ENCODE data around the gene BAIAP2. TPM values are rescaled to one million over a fixed set of nuclear protein-coding genes. Genes with fewer than 3 reads are reported as not detected.

BAIAP2 gene
- total RNA-seq, 1 donor from 2014 or later, result 37.6 TPM

DNA sequence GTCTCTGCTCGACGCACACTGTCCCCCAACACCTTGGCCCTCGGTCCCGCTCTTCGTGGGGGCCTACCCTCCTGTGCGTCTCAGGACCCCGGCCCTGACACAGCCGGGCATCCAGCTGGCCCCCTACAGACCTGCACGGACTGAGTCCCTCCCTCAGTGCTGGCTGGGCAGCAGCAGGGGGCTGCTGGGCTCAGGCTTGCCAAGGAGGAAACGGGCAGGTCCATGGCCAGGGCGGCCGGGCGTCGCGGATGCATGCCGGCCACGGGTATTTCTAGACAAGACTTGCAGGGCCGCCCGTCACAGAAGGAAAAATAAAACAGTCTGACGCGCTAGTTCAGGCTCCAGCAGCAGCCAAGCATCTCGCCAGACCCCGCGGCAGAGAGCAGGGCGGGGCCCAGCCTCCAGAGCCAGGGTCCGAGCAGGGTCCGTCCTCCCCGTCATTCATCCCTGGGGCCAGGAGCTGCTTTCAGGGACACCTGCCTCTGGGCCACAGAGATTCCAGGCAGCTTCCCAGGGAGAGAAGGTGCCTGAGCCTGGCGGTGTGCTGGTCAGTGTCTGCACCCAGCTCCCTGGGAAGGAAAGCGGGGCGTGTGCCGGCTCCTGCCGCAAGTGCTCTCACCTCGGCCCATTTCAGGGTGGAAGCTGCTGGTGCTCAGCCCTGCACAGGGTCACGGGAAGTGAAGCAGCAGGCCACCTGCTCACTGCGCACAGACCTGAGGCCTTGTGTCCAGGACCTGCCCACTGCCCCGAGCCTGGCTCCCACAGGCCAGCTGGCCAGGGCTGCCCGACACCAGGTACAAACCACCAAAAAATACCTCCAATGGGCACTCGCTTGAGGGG, 123.1 kb downstream of the BAIAP2 start:
- Mint-ChIP-seq H3K27ac (no peak overlapping the region), H3K9me3 (ENCODE audit: low read depth) (no peaks in the 10 kb centered on the region), H3K4me3 (ENCODE audit: low read depth) (no peak overlapping the region), H3K27me3 (no peaks in the 10 kb centered on the region), H3K36me3 (ENCODE audit: insufficient read depth) (no peaks in the 10 kb centered on the region), H3K4me1 (ENCODE audit: low read depth) (no peaks in the 10 kb centered on the region)
- TF ChIP-seq, protein P1, sequence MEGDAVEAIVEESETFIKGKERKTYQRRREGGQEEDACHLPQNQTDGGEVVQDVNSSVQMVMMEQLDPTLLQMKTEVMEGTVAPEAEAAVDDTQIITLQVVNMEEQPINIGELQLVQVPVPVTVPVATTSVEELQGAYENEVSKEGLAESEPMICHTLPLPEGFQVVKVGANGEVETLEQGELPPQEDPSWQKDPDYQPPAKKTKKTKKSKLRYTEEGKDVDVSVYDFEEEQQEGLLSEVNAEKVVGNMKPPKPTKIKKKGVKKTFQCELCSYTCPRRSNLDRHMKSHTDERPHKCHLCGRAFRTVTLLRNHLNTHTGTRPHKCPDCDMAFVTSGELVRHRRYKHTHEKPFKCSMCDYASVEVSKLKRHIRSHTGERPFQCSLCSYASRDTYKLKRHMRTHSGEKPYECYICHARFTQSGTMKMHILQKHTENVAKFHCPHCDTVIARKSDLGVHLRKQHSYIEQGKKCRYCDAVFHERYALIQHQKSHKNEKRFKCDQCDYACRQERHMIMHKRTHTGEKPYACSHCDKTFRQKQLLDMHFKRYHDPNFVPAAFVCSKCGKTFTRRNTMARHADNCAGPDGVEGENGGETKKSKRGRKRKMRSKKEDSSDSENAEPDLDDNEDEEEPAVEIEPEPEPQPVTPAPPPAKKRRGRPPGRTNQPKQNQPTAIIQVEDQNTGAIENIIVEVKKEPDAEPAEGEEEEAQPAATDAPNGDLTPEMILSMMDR (IDR thresholded peaks at IDR 0.05; ENCODE audit: unreplicated experiment), result no peak
- no peak for DNase-seq (ENCODE audit: low spot score, unreplicated experiment)

DNA sequence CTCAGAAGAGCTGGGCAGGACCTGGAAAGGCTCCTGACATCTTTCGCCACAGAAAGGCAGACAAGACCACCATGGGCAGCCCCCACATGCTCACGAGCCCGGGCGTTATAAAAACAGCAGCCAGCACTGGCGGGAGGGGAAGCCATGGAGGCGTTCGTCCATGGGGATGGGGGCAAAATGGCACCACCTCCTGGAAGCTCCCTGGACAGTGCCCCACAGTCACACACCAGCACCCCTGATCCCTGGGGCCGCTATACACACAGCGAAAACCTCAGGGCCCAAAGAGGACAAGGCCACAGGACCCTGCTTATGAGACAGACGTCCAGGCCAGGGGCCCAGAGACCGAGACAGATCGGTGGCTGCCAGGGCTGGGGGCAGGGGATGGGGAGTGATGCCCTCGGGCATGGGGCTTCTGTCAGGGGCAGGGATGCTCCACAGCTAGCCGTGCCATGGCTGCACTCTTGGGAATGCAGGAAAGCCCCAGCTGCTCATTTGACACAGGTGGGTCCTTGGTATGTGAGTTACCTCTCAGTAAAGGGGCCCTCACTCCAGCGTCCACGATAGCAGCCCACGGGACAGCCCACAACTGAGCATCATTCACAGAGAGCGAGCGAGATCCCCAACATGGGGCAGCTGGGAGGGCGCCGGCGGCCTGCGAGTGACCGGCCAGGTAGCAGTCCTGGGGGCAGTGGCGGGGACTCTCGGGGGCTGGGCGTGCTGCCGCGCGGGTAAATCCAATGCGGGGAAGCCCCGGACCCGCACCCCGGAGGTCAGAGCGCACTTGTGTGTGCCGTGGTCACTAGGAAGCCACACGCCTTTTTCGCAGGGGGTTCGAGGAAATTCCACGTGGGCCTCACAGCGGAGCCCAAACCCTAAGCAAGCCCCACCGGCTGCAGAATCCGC, 124.0 kb downstream of the BAIAP2 start:
- no peak overlapping the region for H3K27ac Mint-ChIP-seq

DNA sequence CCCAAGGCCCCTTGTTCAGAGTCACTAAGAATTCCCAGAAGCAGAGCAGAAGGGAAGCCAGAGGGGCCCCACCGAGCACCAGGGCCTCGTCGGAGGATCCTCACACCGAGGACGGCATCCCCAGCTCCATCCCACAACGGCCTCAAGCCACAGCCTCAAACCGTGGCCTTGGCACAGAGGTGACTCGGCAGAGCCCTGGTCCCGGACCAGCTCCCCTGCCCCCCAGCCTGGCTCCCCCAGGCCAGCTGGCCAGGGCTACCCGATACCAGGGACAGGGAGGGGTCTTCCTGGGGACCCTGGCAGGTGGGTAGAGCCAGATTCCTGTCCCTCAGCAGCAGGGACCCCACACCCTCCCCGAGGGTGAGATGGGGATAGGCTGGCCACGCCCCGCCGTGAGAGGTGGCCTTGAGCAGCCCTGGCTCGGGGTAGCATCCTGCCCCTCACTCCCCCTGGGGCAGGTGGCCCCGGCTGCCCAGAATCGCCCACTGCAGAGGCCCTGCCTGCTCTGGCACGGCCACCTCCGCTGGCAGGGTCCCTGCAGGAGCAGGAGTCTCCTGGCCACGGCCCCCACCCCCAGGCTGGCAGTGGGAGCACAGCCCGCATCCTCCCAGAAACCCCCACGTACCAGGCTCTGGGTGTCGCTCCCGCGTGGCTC, 124.8 kb downstream of the BAIAP2 start:
- no peak overlapping the region for H3K4me3 Mint-ChIP-seq (ENCODE audit: low read depth)
- no peaks in the 10 kb centered on the region for H3K9me3 Mint-ChIP-seq (ENCODE audit: low read depth)
- no peaks in the 10 kb centered on the region for H3K27me3 Mint-ChIP-seq
- TF ChIP-seq, protein P1 (IDR thresholded peaks at IDR 0.05; ENCODE audit: unreplicated experiment), result no peak
- no peak overlapping the region for H3K27ac Mint-ChIP-seq
- no peaks in the 10 kb centered on the region for H3K36me3 Mint-ChIP-seq (ENCODE audit: insufficient read depth)
- no peak for DNase-seq (ENCODE audit: low spot score, unreplicated experiment)
- H3K4me1 Mint-ChIP-seq (ENCODE audit: low read depth), result peaks cover 2% of the 10 kb centered on the region

More for the DNA sequence above, 124.0 kb downstream of the BAIAP2 start:
- no peaks in the 10 kb centered on the region for H3K9me3 Mint-ChIP-seq (ENCODE audit: low read depth)
- TF ChIP-seq, protein P1 (IDR thresholded peaks at IDR 0.05; ENCODE audit: unreplicated experiment), result no peak
- no peak overlapping the region for H3K4me3 Mint-ChIP-seq (ENCODE audit: low read depth)
- H3K27me3 Mint-ChIP-seq, result no peaks in the 10 kb centered on the region
- H3K4me1 Mint-ChIP-seq (ENCODE audit: low read depth), result no peaks in the 10 kb centered on the region
- DNase-seq (ENCODE audit: low spot score, unreplicated experiment), result no peak
- H3K36me3 Mint-ChIP-seq (ENCODE audit: insufficient read depth), result no peaks in the 10 kb centered on the region

DNA sequence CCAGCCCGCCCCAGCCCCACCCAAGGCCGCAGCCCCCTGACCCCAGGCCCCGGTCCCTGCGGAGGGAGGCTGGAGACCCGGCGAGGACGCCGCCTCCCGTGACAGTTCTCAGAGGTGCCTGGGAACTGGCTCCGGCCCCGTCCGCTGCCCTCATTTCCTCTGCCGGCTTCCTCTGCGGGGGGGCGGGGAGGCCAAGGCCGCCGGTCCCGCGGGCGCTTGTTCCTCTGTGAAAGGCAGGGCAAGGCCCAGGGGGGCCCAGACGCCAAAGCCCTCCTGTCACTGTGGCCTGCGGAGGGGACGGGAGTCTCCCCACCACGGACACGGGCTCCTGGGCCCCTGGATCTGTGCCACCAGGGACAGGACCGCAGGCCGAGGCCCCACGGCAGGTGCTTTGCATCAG, 125.4 kb downstream of the BAIAP2 start:
- TF ChIP-seq, protein P1 (IDR thresholded peaks at IDR 0.05; ENCODE audit: unreplicated experiment), result no peak
- Mint-ChIP-seq H3K4me1 (ENCODE audit: low read depth) (peaks cover 2% of the 10 kb centered on the region), H3K27ac (no peak overlapping the region), H3K4me3 (ENCODE audit: low read depth) (no peak overlapping the region), H3K9me3 (ENCODE audit: low read depth) (no peaks in the 10 kb centered on the region), H3K36me3 (ENCODE audit: insufficient read depth) (no peaks in the 10 kb centered on the region), H3K27me3 (no peaks in the 10 kb centered on the region)
- DNase-seq (ENCODE audit: low spot score, unreplicated experiment), result no peak

Measured in progenitor cell of endocrine pancreas (in vitro differentiated cells).